H1 (cell line): ENCODE results near the gene PPP1R17.

ENCODE experiments used
- CBX8 ChIP-seq: fragments of 300-800, 300-1000 bp; sonication (generic); IDR thresholded peaks from 2 replicates; pipeline ENCODE4 v1.7.1; 2016; ENCODE audit warnings: low read depth, low read length, borderline replicate concordance
- CHD1 ChIP-seq: IDR thresholded peaks from 2 replicates; pipeline ENCODE4 v1.6.1; 2012; ENCODE audit warnings: low read depth, low read length, improper control_type of control experiment
- CTCF ChIP-seq, 3 experiments: IDR thresholded peaks; 1 replicate in 2 of 3; 2 replicates in 1 of 3; pipeline versions ENCODE4 v1.5.1 to v1.6.1; 2011; ENCODE audit warnings: low read length in 3 of 3, mild to moderate bottlenecking in 3 of 3, inconsistent platforms in 2 of 3, low read depth in 1 of 3, moderate library complexity in 1 of 3; ENCODE audit not compliant: insufficient read depth in 1 of 3; ENCODE audit errors: control extremely low read depth in 1 of 3
- EZH2 ChIP-seq: fragments of 200-600 bp; sonication (generic); IDR thresholded peaks from 2 replicates; pipeline ENCODE4 v1.7.1; 2012; ENCODE audit warnings: low read depth, mild to moderate bottlenecking, moderate library complexity, low read length, inconsistent platforms; ENCODE audit not compliant: severe bottlenecking
- NANOG ChIP-seq: IDR thresholded peaks from 2 replicates; pipeline ENCODE4 v1.6.1; 2011; ENCODE audit warnings: low read length, low read depth, mild to moderate bottlenecking, inconsistent platforms; ENCODE audit not compliant: insufficient read depth, poor library complexity, severe bottlenecking
- POLR2A ChIP-seq, 2 experiments: IDR thresholded peaks; 1 replicate in 1 of 2; 2 replicates in 1 of 2; pipeline ENCODE4 v1.6.1; 2011; ENCODE audit warnings: low read depth in 2 of 2, low read length in 2 of 2, mild to moderate bottlenecking in 2 of 2; ENCODE audit errors: control extremely low read depth in 1 of 2
- POLR2AphosphoS5 ChIP-seq: IDR thresholded peaks from 2 replicates; pipeline ENCODE4 v1.6.1; 2011; ENCODE audit warnings: low read depth, low read length
- RAD21 ChIP-seq, 2 experiments: IDR thresholded peaks in 1 of 2; conservative IDR thresholded peaks in 1 of 2; 2 replicates each; pipeline ENCODE4 v1.6.1; 2011; ENCODE audit warnings: low read depth in 2 of 2, low read length in 2 of 2, improper control_type of control experiment in 1 of 2, inconsistent platforms in 1 of 2, mild to moderate bottlenecking in 1 of 2, moderate library complexity in 1 of 2
- SAP30 ChIP-seq: fragments of 300-600 bp; sonication (generic); IDR thresholded peaks from 2 replicates; pipeline ENCODE4 v1.7.1; 2012; ENCODE audit warnings: low read length, moderate library complexity, mild to moderate bottlenecking, inconsistent platforms; ENCODE audit not compliant: insufficient read depth, insufficient replicate concordance
- SP2 ChIP-seq: IDR thresholded peaks from 2 replicates; pipeline ENCODE4 v1.6.1; 2012; ENCODE audit warnings: mild to moderate bottlenecking, low read length, inconsistent platforms
- TAF7 ChIP-seq: optimal IDR thresholded peaks from 2 replicates; pipeline ENCODE3; 2011; ENCODE audit warnings: low read depth, mild to moderate bottlenecking, inconsistent platforms, low read length, moderate library complexity, borderline replicate concordance

GRCh38 chr7:31648288-31648687 is 38.7 kb upstream of the PPP1R17 start:
- TF ChIP-seq SP2: no peak
- no peak for TF ChIP-seq SAP30
- no peak for TF ChIP-seq POLR2AphosphoS5
- TF ChIP-seq EZH2: no peak
- peak; percentile 47 to 59 for TF ChIP-seq RAD21 (IDR thresholded peaks at IDR 0.05 in 1 of 2, conservative IDR thresholded peaks at IDR 0.05 in 1 of 2; ENCODE audit: low read depth in 2 of 2, low read length in 2 of 2)
- no peak for TF ChIP-seq TAF7
- no peak for TF ChIP-seq CBX8
- TF ChIP-seq CTCF (IDR thresholded peaks at IDR 0.05; ENCODE audit: control extremely low read depth in 1 of 3, insufficient read depth in 1 of 3, low read depth in 1 of 3, low read length in 3 of 3): peak in 2 of 3 experiments; percentile 26 to 43; a peak in 2 of 4 replicates
- no peak for TF ChIP-seq NANOG
- no peak for TF ChIP-seq CHD1
- TF ChIP-seq POLR2A (IDR thresholded peaks at IDR 0.05; ENCODE audit: control extremely low read depth in 1 of 2, low read depth in 2 of 2, low read length in 2 of 2): no peak
